HPDE6-E6E7 (cell line): ENCODE results near the gene EDAR.

Experiments used
- DNase-seq: peaks from one replicate; pipeline ENCODE4 v3.0.0; 2011; ENCODE audit warnings: missing footprints; ENCODE audit errors: extremely low spot score

Gene EDAR

DNA sequence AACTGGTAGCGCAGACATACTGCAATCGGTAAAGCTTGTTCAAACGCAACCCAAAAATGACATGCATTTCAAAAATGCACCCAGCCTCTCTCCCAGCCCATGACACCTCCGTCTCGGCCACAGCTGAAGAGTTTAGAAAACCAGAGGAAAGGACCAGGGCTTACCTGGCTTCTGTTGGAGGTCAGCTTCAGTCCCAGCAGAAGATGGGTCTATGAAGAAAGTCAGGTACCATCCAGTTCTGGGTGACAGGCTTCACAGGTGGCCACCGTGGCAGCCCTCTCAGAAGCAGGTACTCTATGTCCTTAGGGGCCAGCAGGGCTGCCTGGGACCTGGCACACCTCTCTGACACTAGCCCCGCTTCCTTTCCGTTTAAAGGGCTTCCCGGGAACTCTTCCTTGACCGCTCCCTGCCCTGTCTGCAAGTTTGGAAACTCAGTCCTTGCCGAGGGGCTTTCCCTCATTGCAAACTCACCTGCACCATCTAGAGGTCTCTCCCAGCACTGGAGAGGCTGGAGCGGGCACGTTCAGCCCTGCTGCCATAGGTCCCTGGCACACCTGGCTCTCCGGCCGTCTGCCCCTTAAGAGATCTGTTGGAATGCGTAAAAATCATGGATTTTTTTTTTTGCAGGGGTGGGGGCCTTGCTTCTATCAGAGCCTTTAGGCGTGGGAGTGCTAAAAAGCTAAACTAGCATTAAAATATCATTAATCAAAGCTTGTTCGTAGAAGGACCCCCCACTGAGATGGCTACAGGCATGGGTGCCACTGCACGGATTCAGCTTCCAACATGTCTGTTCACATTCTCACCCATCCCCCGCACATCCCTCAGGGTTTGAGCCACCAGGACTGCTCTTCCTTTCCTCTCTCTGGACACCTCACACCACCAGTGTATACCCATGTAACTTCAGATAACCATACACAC lies at the start of gene EDAR:
Gene EDAR, minus strand, starts transcription at position 425 of the 918 bp plus-strand sequence. CDS start 58,206 bp downstream, outside the sequence.
- peak; percentile 84 for DNase-seq

DNA sequence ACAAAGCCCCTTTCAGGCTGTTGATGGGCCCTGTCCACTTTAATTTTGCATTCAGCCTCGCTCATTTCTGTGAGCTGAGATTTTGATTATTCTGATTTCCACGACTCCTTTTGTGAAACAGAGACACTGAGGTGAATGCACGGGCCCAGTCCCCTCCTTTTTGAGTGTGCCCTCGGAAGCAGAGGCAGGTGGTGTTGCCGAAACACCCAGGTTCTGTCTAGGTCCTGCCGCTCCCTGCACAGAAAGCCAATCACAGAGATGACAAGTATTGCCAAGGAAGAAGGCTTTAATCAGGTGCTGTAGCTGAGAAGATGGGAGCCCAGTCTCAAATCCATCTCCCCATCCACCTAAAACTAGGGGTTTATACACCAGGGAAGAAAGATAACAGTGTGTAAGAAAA lies 44.2 kb upstream of the EDAR start:
- no peak for DNase-seq

DNA sequence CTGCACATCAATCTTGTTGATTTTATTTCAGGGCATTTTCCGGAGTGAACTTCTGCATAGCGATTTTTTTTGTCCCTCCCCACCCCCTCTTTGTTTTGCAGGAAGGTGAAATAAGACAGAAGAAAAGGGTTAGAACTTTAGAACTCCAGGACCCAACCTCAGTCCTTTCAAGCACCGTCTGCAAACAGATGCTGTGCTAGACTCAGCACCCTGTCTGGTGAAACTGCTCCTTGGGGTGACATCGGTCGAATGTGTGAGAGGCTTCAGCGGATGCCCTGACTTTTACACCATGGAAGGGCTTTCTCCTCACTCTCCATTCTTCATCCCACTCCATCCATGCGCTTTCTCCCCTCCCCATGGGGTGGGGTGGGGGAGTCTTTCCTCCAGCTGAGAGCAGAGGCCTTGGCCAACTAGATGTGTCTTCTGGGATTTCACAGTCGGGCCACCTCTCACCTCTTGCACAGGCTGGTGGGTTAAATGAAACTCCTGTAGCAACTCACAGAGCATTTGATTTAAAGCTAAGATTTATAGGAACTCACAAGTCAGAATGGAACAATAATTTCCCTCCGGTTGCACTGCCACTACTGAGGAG lies 43.3 kb upstream of the EDAR start:
- DNase-seq, result no peak

DNA sequence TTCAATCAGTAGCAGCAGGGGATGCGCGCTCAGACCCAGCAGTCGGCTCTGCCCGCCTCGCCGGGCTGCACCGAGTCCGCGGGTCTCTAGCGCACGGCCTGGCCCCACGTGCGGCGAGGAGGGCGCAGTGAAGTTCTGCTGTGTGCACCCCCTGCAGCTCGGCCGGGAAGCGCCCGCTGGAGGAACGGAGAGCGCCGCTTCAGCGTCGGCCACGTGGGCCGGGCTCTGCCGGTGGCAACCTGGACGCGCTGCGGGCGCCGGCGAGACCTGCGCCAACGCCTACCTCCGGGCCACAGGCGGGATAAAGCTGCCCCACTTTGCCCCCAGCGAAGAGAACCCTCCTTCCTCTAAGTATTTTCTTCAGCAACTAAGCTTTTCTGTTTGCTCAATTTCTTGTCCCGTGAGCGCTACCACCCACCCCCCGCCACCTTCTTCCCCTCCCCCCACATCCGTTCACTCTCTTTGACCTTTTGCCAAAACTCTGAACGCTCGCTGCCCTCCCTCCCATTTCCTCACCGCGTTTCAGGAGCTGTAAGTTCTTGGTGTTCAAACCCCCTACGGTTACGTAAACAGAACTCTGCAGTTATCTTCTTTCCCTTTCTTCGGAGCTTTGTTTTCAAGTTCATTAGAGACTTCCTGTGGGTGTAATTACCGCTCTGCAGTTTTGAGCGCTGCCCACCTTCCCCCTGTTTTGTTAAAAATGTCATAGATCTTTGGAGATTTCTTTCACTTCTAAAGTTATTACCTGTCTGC lies 42.6 kb upstream of the EDAR start:
- no peak for DNase-seq

DNA sequence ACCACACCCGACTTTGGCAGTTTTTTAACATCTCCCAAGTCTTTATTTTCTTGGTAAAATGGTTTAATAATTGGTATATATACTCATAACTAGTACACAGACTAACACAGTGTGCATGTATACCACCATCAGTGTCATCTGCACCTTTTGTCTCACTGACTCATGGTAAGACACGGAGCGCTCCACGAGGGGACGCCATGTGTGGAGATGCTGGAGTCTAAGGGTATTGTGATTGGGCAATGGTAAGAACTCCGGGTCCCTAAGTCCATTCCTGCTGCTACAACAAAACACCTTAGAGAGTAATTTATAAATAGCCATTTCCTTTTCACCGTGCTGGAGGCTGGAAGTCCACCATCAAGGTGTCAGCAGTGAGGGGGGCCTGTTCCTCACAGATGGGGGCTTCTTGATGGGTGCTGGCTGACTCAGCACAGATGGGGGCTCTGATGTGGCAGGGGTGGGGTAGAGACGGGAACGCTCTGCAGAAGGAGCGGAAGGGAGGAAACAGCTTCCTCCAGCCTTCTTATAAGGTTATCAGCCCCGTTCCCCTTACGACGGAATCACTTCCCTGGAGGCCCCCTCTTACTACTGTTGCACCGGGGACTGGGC lies 42.0 kb upstream of the EDAR start:
- DNase-seq, result no peak

DNA sequence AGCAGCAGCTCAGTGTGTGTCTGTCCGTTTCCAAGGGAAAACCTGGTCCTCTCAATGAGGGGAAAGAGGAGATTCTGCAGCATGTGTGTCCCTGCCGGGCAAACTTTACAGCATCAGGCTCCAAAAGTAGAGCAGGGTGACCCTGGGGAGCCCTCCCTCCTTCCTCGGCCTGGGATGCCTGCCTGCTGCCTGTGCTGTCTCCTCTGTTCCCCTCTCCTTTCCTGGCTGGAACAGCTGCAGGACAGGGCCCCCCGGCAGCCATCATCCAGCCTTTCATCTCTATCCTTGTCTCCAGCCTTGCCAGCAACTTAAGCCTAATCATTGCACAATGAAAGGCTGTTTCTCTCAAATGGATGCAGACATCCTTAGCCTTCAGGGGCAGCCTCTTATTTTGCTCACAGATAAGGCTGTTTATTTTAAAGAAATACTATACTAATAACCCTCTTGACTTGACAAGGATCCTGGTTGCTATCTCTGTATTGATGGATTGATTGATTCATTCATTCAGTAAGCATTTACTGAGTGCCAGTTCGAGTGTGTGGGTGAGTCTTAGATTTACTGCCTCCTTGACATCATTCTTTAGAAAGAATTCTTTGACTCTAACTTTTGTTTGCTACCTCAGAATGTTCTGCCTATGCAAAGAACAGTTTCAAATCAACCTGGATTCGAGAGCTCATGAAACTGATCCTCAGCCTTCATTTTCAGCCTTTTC lies 40.6 kb upstream of the EDAR start:
- DNase-seq, result no peak

DNA sequence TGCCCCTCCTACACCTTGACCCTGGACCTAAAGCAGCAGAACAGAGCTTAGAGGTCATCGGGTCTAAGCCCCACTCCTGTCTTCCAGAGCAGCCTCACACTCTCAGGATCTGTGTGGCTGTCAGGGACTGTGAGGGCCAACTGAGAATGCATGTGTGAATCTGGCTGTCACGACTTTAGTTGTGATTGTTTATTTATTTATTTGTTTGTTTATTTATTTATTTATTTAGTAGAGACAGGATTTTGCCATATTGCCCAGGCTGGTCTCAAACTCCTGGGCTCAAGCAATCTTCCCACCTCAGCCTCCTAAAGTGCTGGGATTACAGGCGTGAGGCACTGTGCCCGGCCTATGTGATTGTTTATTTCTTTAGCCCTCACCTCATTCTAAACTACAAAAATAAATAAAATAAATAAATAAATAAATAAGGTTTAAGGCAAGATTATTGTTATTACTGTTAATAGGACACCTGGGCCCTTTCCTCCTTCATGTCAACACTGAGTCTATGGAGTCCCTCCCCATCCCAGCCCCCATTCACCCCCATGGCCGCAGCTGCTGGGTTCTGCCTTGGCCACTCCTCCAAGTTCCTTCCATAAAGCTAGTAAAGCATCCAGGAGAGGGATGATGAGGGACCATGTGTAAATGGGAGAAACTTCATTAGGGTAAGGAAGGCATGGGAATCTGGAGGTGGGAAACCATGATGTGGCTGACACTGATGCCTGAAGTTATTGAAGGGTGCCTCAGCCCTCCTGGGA lies 39.9 kb upstream of the EDAR start:
- no peak for DNase-seq

DNA sequence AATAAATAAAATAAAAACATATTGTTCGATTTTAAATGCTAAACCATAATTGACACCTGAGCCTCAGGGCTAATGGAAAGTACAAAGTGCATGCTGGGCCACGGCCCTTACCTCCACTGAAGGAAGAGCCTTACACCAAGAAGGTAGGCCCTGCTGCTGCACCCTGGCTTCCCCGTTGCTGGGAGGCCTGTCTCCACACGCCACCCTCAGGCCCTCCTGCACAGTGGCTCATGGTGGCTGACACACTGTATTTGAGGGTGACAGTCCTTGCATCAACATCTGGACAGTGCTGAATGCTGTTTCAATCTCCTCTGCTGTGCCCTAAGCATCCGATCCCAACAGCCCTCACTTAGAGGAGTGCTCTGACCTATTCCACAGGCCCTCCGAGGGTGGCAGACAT lies 39.3 kb upstream of the EDAR start:
- DNase-seq, result no peak

DNA sequence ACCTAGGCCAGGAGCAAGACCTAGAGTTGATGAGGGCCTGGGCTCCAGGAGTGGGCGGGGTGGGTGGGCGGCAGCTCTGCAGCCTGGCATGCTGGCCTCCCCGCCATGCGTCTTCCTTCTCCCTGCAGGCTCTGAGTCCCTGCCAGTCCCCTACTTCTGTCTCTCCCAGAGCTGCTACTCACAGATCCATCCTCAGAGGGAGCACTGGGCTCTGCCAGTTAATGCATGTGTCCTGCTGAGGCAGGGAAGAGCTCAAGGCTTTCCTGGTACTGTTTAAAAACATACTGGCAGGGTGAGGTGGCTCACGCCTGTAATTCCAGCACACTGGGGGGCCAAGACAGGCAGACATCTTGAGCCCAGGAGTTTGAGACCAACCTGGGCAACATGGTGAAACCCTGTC lies 38.7 kb upstream of the EDAR start:
- DNase-seq, result no peak

DNA sequence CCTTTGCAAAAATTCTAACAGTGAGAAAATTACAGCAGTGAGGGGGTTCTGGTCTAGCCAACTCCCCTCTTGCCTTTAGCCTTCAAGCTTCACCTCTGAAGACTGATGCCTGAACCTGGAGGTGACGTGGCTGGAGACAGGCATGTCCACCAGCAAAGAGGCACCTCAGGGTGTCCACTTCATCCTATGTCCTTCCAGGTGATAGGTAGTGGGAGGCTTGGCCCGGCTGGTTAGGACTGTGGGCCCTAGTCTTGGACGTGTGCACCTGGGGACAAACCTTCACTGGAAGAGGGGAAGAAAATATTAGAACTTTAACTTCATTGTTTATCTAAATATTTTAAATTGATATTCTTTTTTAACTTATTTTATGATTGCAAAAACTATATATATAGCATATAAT lies 35.5 kb upstream of the EDAR start:
- no peak for DNase-seq

DNA sequence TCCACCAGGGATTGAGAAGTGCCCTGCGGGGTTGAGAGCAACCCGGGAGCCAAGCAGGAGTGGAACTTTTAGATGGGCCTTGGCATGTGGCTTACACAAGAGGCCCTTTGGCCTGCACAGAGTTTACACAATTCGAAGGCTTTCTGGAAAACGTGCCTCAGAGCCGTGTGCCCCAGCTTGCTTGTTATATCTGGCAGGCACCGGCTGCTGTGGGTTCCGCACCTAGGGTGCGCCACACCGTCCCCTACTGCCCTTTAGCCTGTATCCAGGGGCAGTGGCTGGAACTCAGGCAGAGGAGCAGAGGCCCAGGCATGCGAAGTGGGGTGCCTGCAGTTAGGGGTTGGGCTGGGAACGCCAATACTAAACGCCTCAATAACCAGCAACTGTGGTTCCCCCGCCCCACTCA lies 32.9 kb upstream of the EDAR start:
- no peak for DNase-seq

DNA sequence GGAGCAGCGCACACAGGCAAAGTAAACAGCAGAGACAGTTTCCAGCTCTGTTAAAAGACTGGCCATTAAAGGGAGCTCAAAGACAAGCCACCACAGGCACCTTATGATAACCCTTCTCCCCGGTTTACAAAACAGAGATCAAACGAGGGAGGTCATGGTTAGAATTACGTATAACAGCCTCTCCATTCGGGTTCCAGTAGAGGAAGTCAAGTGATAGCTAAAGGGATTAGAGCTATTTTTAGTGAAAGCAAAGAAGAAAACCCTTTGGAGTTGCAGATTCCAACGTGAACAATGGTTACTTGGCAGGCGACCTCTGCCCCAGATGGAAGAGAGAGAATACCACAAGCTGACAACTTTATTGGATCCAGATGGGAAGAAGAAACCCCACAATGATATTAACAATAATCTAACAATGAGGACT lies 31.2 kb upstream of the EDAR start:
- DNase-seq, result no peak

DNA sequence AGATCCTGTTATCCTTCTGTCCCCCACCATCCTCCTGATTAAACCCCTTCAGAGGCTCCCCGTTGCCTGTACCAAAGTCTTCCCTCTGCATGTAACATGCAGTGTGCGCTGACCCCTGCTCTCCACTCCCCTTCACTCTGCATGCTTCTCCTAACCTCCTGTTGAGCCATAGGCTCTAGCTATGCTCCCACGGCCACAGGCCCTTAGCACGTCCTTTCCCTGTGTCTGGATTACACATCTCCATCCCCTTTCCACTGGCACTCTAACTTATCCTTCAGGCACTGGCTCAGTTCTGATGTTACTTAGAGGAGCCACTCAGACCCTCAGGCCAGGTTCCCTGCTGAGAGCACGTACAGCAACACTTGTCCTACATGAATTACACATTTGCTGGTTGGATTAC lies 29.4 kb upstream of the EDAR start:
- DNase-seq, result no peak

DNA sequence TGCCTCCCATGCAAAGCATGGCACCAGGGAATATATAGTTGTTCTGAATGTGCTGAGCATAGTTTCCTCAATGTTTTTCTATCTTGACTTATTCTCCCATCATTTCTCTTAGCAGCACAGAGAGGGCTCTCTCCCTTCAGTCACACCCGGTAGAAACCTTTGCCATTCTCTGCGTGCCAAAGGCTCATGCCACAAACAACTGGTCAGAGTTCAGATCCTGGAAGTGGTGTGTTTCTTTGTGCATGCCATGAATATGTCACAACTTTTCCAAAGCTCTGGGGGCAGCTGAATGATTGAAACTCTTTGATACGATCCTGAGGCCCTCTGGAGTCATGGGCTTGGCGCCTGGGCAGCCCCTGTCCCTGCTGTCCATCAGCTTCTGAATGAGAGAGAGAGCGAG lies 28.0 kb upstream of the EDAR start:
- no peak for DNase-seq

DNA sequence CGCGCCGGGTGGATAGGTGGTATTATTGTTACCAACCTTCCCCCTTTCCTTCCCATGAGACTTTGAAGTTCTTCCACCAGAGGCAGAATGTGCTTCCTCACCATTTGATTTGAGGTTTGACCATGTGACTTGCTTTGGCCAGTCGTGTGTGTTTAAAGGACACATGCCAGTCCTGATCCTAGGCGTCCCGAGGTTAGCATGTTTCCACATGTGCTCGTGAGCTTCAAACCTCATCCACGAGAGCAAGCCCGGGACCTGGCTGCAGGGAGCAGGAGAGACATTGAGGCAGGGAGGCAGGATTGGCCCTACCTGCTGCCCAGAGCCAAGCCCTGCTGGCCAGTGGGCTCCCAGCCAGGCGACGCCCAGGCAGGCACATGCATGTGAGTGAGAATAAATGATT lies 27.4 kb upstream of the EDAR start:
- DNase-seq, result no peak

DNA sequence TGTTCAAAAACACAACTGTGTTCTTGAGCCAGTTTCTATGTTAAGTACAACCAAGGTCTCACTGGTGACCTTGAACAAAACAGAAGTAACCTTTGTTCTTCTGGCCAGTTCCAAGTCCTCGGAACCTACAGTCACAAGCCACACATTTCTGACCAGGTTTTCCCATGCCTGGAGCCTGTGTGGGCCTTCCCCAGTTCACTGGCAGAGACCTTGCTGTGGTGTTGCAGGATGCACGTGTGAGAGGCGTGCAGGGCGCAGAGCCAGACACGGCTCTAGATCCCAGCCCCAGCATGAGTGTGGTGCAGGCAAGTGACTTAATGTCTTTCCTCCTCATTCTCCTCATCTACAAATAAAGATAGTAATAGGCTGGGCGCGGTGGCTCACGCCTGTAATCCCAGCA lies 25.5 kb upstream of the EDAR start:
- no peak for DNase-seq

DNA sequence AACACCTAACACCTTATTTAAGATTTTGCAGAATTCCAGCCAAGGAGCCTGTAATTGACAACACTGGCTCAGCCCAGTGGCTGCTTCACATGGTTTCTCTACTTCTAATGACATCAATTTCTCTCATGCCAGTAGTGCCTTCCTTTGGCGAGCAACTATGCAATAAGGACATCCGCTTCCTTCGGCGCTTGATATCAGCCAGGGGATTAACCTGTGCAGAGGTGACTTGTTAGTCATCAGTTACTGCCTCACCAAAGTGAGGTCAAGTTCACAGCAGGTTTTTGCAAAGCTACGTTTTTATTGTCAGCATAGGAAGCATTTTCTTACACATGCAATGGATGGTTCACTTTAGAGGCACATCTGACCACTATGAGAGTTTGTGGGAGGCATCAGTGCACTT lies 24.0 kb upstream of the EDAR start:
- DNase-seq, result no peak

DNA sequence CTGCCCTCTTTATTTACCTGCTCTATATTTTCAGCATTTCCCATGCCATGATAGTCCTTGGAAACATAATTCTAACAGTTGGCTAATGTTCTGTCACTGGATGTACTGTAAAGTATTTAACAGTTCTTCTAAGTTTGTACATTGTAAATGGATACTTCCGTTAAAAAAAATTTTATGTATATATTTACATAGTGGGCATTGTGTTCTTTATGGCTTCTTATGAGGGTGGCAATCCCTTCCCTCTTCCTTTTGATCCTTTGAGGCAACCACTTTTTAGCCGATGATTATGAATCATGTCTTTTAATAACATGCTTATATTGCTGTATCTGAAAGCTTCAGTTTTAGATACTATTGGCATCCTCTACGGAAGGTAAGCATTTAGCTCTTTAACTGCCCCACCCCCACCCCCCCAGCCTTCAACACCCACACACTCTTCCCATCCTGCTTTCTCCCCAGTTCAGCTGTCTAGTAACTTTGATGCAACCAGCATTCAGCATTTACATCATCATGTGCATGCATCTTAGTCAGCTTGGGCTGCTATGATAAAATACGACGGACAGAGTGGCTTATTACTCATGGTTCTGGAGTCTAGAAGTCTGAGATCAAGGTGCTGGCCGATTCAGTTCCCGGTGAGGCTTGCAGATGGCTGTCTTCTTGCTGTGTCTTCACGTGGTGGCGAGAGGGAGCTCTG lies 21.0 kb upstream of the EDAR start:
- DNase-seq, result no peak

DNA sequence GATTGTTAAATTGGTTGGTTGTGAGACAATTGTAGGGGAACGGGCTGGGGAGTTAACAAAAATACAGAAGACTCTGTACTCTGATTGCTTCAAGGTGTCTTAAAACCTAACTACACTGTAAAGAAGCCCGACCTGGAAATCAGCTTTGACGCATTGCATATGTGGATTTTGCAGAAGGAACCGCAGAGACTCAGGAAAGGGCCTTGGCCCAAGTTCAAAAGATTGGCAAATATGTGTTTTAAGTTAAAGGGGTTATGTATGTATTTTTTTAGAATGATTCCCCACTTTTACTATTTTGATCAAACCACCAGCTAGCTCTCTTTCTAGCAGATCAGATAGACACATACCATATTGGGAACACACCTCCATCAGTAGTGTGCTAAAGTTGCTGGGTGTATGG lies 18.0 kb upstream of the EDAR start:
- no peak for DNase-seq

DNA sequence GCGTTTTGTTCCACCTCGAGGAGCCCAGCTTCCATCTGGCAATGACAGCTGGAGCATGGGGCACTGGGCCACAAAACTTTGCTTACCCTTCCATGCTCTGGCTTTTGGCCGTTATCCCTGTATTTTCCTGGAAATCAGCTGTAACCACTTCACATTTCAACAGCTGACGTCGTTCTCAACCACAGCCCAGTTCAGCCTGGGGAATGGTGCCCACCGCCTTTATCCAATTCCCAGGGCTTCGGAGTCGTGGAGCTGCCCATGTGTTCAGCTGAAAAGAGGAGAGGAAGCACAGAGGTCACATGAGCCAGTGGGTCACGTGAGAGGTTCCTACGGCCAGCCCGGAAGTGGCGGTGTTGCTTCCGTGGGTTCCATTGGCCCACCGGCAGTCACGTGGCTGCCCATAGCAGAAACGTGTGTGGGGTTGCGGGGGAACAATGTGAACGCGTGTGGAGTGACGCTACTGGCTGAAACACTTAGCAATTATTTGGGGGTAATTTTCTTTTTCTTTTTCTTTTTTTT lies 16.7 kb upstream of the EDAR start:
- no peak for DNase-seq
